PC-9 (cell line): ENCODE results near the gene ZFR.

Experiments
- EZH2 ChIP-seq: fragments of 200-600 bp; sonication (generic); IDR thresholded peaks from 2 replicates; pipeline ENCODE4 v1.8.0; 2017; ENCODE audit warnings: antibody characterized with exemption, low read depth
- TF ChIP-seq, protein P1 (sequence below): fragments of 200-600 bp; sonication (generic); conservative IDR thresholded peaks from 2 replicates; pipeline ENCODE4 v1.6.1; 2017; ENCODE audit warnings: mixed run types, antibody characterized with exemption, mild to moderate bottlenecking, moderate library complexity

GRCh38 chr5:32319392-32319791 is 125.1 kb downstream of the ZFR start:
- TF ChIP-seq, protein P1, sequence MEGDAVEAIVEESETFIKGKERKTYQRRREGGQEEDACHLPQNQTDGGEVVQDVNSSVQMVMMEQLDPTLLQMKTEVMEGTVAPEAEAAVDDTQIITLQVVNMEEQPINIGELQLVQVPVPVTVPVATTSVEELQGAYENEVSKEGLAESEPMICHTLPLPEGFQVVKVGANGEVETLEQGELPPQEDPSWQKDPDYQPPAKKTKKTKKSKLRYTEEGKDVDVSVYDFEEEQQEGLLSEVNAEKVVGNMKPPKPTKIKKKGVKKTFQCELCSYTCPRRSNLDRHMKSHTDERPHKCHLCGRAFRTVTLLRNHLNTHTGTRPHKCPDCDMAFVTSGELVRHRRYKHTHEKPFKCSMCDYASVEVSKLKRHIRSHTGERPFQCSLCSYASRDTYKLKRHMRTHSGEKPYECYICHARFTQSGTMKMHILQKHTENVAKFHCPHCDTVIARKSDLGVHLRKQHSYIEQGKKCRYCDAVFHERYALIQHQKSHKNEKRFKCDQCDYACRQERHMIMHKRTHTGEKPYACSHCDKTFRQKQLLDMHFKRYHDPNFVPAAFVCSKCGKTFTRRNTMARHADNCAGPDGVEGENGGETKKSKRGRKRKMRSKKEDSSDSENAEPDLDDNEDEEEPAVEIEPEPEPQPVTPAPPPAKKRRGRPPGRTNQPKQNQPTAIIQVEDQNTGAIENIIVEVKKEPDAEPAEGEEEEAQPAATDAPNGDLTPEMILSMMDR, result no peak
- TF ChIP-seq EZH2, result no peak
